Fibroblast of peridontal ligament (primary cell): ENCODE data around the gene NDUFS7.

Experiments
- DNase-seq: peaks from one replicate; pipeline ENCODE4 v3.0.0-alpha.2; 2010; ENCODE audit errors: extremely low read depth

NDUFS7 gene

GRCh38 chr19:1400281-1401137 is 16.8 kb downstream of the NDUFS7 start:
- no peak for DNase-seq

DNA sequence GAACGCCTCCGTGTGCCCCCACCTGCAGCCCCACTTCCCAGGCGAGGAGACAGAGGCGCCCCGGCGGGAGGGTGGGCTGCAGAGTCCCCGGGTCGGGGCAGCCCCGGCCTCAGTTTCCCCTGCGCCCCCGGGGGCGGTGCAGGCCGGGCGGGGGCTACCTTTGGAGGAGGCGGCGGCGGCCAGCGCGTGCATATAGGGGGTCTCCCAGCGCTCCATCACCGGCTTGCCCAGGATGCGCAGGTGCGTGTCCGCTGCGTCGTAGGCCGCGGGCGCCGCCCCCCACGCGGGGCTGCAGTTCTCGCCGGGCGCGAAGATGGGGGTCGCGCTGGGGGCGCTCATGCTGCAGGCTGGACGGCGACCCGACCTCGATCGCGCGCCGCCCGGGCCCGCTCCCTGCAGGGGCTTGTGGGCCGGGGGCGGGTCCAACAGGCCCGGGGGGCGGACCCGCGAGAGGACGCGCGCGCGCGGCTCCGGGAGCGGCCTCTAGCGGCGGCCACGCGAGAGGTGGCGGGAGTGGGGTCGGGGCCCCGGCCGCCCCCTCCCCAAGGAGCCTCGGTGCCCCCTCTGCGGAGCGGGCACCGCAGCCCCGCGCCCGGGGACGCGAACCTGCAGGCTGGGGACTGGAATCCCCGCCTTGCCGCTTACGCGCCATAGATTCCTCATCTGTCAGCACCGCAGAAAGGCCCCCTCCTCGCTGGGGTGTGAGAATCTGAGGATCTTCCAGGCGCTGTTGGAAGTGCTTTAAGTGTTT is 17.6 kb downstream of the NDUFS7 start, which contains the start of gene GAMT:
TSS of gene GAMT (minus strand) at position 405 of the 751 bp plus-strand sequence. CDS start at position 339, 66 bp downstream.
- DNase-seq: peak; percentile 17

DNA sequence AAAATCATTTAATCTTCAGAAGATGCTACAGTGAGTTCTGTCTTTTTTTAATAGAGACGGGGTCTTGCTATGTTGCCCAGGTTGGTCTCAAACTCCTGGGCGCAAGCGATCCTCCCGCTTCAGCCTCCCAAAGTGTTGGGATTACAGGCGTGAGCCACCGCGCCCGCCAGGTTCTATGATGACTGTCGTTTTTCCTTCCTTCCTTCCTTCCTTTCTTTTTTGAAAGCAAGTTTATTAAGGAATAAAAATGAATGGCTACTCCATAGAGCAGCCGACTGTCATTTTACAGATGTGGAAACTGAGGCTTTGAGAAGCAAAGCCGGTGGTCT is 18.1 kb downstream of the NDUFS7 start:
- no peak for DNase-seq

DNA sequence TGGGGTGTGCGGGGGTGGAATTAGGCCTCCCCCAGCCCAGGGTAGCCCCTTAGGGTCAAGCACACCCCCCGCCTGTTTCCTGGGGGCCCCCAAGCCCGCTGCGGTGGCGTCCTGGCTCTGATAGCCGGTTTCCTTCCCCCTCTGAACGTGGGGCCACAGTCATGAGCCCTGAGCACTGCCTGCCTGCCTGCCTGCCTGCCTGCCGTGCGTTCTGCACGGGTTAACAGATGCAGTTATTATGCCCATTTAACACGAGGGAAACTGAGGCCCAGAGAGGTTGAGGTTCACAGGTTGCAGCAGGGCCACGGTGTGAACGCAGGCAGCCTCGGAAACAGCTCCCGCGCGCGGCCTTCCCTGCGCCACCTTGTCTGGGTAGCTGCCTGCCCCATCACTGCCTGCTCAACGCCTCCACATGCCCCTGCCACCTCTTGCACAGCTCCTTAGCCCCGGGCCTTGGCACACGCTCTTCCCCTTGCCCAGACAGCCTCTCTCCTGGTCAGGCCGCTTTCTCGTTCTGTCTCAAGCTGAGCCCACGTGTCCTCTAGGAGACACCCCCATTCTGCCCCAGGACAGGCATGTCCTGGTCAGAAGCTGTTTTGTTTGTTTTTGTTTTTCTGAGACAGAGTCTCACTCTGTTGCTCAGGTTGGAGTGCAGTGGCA is 18.8 kb downstream of the NDUFS7 start:
- no peak for DNase-seq

- DNase-seq: peak; percentile 96
These were observed 23.2 kb downstream of the NDUFS7 start for GRCh38 chr19:1406774-1407527.

GRCh38 chr19:1407528-1408299 is 24.0 kb downstream of the NDUFS7 start, which contains the start of gene DAZAP1:
DAZAP1 (plus strand) TSS chr19:1407586; CDS start chr19:1407774, 188 bp downstream.
- DNase-seq: peak; percentile 16

- peak; percentile 63 for DNase-seq
These were observed 24.8 kb downstream of the NDUFS7 start for GRCh38 chr19:1408300-1409203.

DNA sequence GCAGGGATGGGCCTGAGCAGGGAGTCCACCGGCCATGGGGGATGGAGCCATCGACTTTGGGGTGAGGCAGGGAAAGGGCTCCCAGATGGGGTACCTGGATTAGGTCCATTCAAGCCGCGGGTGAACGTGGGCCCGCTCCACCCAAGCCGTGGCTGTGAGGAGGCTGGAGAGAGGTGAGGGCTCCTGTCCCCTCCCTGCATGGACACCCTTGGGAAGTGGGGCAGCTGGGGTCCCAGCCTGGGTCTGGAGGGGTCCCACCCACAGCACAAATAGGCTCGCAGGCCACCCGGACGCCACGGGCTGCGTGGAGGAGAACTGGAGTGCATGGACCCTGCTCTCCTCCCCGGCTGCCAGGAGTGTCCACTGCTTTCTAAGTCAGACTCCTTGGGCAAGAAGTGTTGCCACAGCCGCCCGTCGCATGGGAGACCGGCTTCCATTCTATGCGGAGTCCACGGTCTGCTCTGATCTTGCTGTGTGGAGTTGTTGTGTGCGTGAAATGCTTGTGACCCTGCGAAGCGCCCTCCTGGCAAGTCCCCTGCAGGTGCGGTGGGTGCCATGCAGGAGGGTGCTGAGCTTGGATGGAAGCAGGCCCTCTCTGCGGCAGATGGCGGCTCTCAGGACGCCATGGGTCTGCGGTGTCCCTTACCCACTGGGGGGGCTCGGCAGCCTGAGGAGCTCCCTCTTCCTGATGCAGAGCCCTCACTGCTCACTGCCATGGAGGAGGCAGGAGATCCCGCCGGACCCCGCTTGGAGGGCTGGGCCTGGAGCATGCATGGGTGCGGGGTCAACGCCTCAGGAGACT is 25.7 kb downstream of the NDUFS7 start:
- DNase-seq: no peak

DNA sequence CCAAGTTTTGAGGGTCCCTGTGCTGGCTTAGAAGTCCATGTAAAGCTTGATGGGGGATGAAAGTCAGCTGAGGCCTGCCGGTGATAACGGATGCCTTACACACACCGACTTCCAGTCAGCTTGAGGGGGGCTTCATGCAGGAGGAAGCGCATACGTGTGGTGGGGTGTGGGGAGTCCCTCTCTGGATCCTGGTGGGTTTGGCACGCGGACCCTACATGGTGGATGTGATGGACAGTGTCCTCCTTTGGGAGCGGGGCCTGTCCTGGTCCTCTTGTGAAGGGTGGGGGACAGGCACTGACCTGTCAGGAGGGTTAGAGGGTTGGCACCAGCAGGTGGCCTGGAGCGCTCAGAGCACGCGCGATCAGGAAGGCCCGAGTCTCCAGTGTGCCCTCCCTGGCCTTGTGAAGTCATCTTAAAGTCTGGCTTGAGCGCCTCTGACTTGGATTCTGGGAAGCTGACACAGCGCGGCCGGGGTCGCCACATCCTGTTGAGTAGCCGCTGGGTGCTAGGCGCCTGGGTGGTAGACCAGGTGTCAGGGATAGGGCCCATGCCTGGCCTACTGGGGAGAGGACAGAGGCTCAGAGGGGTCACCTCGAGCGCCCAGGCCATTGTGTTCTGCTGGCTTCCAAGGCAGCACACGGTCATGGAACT is 26.6 kb downstream of the NDUFS7 start:
- DNase-seq: no peak

GRCh38 chr19:1410789-1411188 is 27.1 kb downstream of the NDUFS7 start:
- DNase-seq: no peak

- peak; percentile 41 for DNase-seq
These were observed 27.8 kb downstream of the NDUFS7 start for GRCh38 chr19:1411255-1412191.

DNA sequence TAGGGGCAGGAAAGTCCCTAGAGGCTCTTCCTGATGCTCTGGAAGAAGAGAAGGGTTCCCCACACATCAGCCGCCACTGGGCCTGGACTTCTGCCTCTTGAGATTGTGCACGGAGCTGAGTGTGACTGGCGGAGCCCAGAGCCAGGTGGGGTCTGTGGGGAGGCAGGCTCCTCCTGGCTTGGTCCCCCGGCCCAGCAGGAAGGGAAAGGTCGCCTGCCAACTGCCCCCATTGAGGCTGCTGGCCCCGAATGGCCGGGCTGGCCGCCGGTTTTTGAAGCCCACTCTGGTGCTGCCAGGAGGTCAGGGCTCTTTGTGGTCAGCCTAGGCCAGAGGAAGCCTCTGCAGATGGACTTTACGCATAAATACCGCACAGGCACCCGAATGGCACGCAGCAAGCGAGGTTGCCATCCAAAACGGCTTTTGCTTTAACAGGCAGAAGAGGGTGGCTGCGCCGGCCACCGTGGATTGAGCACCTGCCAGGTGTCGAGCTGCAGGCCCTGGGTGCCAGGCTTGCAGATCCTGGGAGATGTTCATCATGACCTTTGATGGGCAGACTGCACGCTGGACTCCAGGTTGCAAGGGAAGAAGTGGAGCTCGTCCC is 28.7 kb downstream of the NDUFS7 start:
- no peak for DNase-seq

- DNase-seq: no peak
These were observed 29.5 kb downstream of the NDUFS7 start for GRCh38 chr19:1412995-1413800.

- peak; percentile 25 for DNase-seq
These were observed 32.5 kb downstream of the NDUFS7 start for GRCh38 chr19:1416014-1416841.

DNA sequence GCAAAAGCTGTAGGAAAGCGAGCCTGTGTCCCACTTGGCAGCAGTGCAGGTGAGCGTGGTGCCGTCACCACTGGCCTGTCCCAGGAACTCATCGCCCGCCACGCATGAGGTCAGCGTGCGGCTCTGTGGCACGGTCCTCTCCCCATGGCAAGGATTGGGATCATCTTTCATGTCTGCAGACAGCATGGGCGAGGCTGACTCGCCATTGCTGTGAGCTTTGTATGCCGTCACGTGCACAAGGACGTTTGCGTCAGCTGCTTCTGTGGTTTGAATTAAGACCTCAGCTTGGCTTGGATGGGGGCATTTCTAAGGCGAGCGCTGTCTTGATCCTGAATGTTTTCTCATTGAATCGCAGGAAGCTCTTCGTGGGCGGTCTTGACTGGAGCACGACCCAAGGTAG is 33.4 kb downstream of the NDUFS7 start:
- peak; percentile 74 for DNase-seq
